Measurements from ENCODE around the gene TEX48. TPM values are rescaled to one million over a fixed set of nuclear protein-coding genes. Genes with fewer than 3 reads are reported as not detected.

The TEX48 gene
- polyA plus RNA-seq, 1 donor from 2014 or later, result not detected

- Mint-ChIP-seq H3K27me3 (no peaks in the 10 kb centered on the region), H3K36me3 (peaks cover 2% of the 10 kb centered on the region), H3K4me3 (no peak overlapping the region), H3K9me3 (no peaks in the 10 kb centered on the region), H3K27ac (no peak overlapping the region), H3K4me1 (peaks cover 1 to 4% (median 2%) of the 10 kb centered on the region in 3 donors)
Measured at GRCh38 chr9:114631166-114631565, 50.8 kb downstream of the TEX48 start.

DNA sequence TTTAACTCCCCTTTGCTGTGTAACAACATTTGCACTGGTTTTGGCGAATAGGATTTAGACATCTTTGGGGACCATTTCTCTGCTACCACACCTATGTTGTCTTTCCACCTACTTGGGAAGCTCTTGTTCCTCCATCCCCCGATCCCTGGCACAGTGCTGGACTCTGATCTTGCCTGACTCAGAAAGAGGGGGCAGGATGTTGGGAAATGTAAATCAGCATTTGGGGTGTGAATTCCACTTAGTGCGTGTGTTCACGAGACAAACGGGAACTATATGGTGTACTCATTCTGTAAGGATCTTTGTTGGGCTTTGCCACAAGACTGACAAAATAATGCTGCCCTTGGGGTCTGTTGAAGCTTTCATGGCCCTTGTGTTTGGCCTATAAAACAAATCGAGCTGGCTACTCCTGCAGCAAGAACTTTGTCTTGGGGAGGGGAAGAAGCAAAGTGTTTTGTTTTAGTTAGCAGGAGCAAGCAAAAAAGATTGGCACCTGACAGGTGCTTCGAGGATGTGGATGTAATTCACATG lies 52.4 kb downstream of the TEX48 start:
- H3K4me3 Mint-ChIP-seq, result no peak overlapping the region
- H3K36me3 Mint-ChIP-seq, result peaks cover 2% of the 10 kb centered on the region
- H3K27ac Mint-ChIP-seq, result peak overlapping the region in 1 of 3 donors; percentile 81
- no peaks in the 10 kb centered on the region for H3K9me3 Mint-ChIP-seq
- no peaks in the 10 kb centered on the region for H3K27me3 Mint-ChIP-seq
- peaks cover 0 to 9% (median 1%) of the 10 kb centered on the region in 3 donors for H3K4me1 Mint-ChIP-seq

- H3K4me1 Mint-ChIP-seq, result peaks cover 0 to 16% (median 3%) of the 10 kb centered on the region in 3 donors
- peaks cover 4% of the 10 kb centered on the region for H3K36me3 Mint-ChIP-seq
- no peaks in the 10 kb centered on the region for H3K27me3 Mint-ChIP-seq
- H3K4me3 Mint-ChIP-seq, result no peak overlapping the region
- H3K27ac Mint-ChIP-seq, result no peak overlapping the region
- H3K9me3 Mint-ChIP-seq, result no peaks in the 10 kb centered on the region
Measured at GRCh38 chr9:114627553-114627952, 54.4 kb downstream of the TEX48 start.

DNA sequence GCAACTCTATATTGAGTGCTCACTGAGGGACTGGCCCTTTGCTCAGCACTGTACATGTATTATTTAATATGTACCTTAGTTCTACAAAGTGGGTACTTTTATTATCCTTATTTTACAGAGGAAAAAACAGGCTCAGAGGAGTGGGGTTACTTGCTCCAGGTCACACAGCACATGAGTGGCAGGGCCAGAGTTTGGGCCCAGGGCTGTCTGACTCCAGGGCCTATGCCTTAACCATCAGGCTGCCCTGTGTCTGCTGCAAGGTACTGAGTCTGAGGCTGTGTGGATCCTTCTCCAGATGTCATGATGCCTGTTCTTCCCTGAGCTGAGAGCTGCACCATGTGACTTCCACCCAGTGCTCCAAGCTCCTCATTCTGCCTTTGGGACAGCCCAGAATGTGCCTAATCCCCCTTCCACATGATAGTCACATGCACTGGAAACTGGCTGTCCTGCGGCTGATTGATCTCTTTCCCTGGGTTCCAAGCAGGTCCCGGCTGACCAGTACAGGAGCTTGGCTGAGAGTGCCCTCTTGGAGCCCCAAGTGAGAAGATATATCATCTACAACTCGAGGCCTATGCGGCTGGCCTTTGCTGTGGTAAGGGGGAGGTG lies 55.5 kb downstream of the TEX48 start:
- no peaks in the 10 kb centered on the region for H3K27me3 Mint-ChIP-seq
- H3K9me3 Mint-ChIP-seq, result no peaks in the 10 kb centered on the region
- peak overlapping the region in 1 of 3 donors; percentile 73 for H3K27ac Mint-ChIP-seq
- H3K4me1 Mint-ChIP-seq, result peaks cover 2 to 16% (median 8%) of the 10 kb centered on the region in 3 donors
- H3K4me3 Mint-ChIP-seq, result no peak overlapping the region
- H3K36me3 Mint-ChIP-seq, result peaks cover 9% of the 10 kb centered on the region

GRCh38 chr9:114624677-114625076 lies 57.3 kb downstream of the TEX48 start:
- H3K4me3 Mint-ChIP-seq, result no peak overlapping the region
- H3K27ac Mint-ChIP-seq, result peak overlapping the region in 1 of 3 donors; percentile 47
- peaks cover 11% of the 10 kb centered on the region for H3K36me3 Mint-ChIP-seq
- no peaks in the 10 kb centered on the region for H3K9me3 Mint-ChIP-seq
- H3K27me3 Mint-ChIP-seq, result no peaks in the 10 kb centered on the region
- peaks cover 3 to 16% (median 13%) of the 10 kb centered on the region in 3 donors for H3K4me1 Mint-ChIP-seq

GRCh38 chr9:114621975-114622609 lies 59.9 kb downstream of the TEX48 start:
- no peaks in the 10 kb centered on the region for H3K27me3 Mint-ChIP-seq
- peak overlapping the region in 2 of 3 donors; percentile 43 to 52 for H3K27ac Mint-ChIP-seq
- H3K4me1 Mint-ChIP-seq, result peaks cover 22 to 32% (median 29%) of the 10 kb centered on the region in 3 donors
- H3K4me3 Mint-ChIP-seq, result peak overlapping the region in 1 of 4 donors; percentile 7
- H3K9me3 Mint-ChIP-seq, result no peaks in the 10 kb centered on the region
- H3K36me3 Mint-ChIP-seq, result peaks cover 10% of the 10 kb centered on the region

DNA sequence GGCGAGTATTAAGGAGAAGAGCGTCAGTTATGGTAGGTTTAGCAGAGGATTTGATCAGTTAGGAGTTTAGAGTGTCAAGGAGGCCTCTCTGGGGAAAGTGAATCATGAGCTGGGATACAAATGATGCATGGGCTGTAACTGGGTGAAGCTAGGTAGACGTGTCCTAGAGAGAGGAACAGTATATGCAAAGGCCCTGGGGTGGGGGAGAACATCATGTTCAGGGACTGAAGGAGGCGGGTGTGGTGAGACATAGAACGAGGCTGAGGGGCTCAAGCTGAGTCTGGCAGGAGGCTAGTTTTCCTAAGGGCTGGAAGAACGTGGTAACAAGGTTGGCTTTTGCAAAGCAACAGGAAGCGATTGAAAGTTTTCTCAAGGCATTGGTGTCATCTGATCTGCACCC lies 60.4 kb downstream of the TEX48 start:
- Mint-ChIP-seq H3K27ac (peak overlapping the region in 2 of 3 donors; percentile 43 to 52), H3K9me3 (no peaks in the 10 kb centered on the region), H3K4me1 (peaks cover 27 to 37% (median 34%) of the 10 kb centered on the region in 3 donors), H3K4me3 (peak overlapping the region in 1 of 4 donors; percentile 7), H3K27me3 (no peaks in the 10 kb centered on the region), H3K36me3 (peaks cover 10% of the 10 kb centered on the region)

- Mint-ChIP-seq H3K27me3 (no peaks in the 10 kb centered on the region), H3K36me3 (peaks cover 7% of the 10 kb centered on the region), H3K9me3 (no peaks in the 10 kb centered on the region), H3K4me1 (peaks cover 30 to 42% (median 41%) of the 10 kb centered on the region in 3 donors), H3K4me3 (peak overlapping the region; percentile 78 to 92 (median 88)), H3K27ac (peak overlapping the region; percentile 85 to 99 (median 97))
Measured at GRCh38 chr9:114619191-114619761, 62.7 kb downstream of the TEX48 start.

- Mint-ChIP-seq H3K27me3 (no peaks in the 10 kb centered on the region), H3K36me3 (peaks cover 6% of the 10 kb centered on the region), H3K4me3 (peak overlapping the region; percentile 54 to 96 (median 92)), H3K9me3 (no peaks in the 10 kb centered on the region), H3K27ac (peak overlapping the region; percentile 95 to 99 (median 98)), H3K4me1 (peaks cover 47 to 62% (median 57%) of the 10 kb centered on the region in 3 donors)
Measured at GRCh38 chr9:114616684-114617520, 65.1 kb downstream of the TEX48 start.

Other genes starting within 250 kb of the TEX48 start
- gene WHRN, start 176.7 kb downstream of the TEX48 start, polyA plus RNA-seq, result 0.89 TPM
- gene ATP6V1G1, start 94.4 kb downstream of the TEX48 start, polyA plus RNA-seq, result 361 TPM
- 15.9 TPM for gene TMEM268, start 70.9 kb downstream of the TEX48 start, polyA plus RNA-seq
- gene TEX53, start 24.4 kb downstream of the TEX48 start, polyA plus RNA-seq, result not detected
- 0.03 TPM for gene TNFSF15, start 123.8 kb upstream of the TEX48 start, polyA plus RNA-seq
- 3.5 TPM for gene TNFSF8, start 248.4 kb upstream of the TEX48 start, polyA plus RNA-seq